ENCODE data around the gene HCCS.

HCCS gene

DNA sequence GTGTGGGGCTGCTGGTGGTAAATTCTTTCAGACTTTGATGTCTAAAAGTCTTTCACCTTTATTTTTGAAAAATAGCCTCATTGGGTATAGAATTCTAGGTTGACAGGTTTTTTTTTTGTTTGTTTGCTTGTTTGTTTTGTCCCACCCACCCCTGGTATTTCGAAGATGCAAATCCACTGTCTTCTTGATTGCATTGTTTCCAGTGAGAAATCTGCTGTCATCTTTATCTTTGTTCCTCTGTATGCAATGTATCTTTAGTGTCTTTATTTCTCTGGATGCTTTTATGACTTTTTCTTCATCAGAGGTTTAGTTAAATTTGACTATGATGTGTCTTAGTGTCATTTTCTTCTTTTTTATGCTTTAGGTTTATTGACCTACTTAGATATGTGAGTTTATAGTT is 21.3 kb upstream of the HCCS start:
- peaks cover 6% of the 10 kb centered on the region for H3K4me1 ChIP-seq (ENCODE audit: low read length)
- no peak overlapping the region for H3K4me2 ChIP-seq (ENCODE audit: low read length)
- H3K79me2 ChIP-seq (ENCODE audit: low read length) = no peaks in the 10 kb centered on the region
- TF ChIP-seq, protein P1, sequence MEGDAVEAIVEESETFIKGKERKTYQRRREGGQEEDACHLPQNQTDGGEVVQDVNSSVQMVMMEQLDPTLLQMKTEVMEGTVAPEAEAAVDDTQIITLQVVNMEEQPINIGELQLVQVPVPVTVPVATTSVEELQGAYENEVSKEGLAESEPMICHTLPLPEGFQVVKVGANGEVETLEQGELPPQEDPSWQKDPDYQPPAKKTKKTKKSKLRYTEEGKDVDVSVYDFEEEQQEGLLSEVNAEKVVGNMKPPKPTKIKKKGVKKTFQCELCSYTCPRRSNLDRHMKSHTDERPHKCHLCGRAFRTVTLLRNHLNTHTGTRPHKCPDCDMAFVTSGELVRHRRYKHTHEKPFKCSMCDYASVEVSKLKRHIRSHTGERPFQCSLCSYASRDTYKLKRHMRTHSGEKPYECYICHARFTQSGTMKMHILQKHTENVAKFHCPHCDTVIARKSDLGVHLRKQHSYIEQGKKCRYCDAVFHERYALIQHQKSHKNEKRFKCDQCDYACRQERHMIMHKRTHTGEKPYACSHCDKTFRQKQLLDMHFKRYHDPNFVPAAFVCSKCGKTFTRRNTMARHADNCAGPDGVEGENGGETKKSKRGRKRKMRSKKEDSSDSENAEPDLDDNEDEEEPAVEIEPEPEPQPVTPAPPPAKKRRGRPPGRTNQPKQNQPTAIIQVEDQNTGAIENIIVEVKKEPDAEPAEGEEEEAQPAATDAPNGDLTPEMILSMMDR (IDR thresholded peaks at IDR 0.05; ENCODE audit: low read depth, low read length) = no peak
- TF ChIP-seq EZH2phosphoT487 (IDR thresholded peaks at IDR 0.05; ENCODE audit: low read depth) = no peak
- H3K9ac ChIP-seq (ENCODE audit: low read length) = no peak overlapping the region
- H4K20me1 ChIP-seq (ENCODE audit: insufficient read depth, low read length) = no peaks in the 10 kb centered on the region
- H3K27me3 ChIP-seq (ENCODE audit: low read depth, low read length) = no peaks in the 10 kb centered on the region
- H3K36me3 ChIP-seq (replicated peaks; ENCODE audit: low read depth, low read length) = no peaks in the 10 kb centered on the region
- H3K4me3 ChIP-seq (ENCODE audit: low read length) = no peak overlapping the region
- no peak overlapping the region for H3K27ac ChIP-seq (ENCODE audit: low read length)
- H2AFZ ChIP-seq (ENCODE audit: low read depth, low read length) = no peak overlapping the region
- no peaks in the 10 kb centered on the region for H3K9me3 ChIP-seq (ENCODE audit: insufficient read depth, low read length)

DNA sequence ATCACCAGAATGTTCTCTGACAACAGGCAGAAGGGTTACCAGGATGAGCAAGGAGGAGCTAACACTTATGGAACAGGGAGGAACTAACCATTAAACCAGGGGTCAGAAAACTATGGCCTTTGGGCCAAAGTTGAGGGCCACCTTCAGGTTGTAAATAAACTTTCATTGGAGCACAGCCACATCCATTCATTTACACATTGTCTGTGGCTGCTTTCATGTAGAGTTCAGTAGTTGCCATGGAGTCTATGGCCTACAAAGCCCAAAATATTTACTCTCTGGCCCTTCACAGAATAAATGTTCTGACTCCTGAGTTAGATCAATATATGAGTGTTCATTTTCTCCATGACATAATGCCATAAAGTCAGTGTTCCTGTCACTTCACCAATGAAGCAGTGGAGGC is 13.2 kb upstream of the HCCS start:
- Histone ChIP-seq H3K9ac (ENCODE audit: low read length) (no peak overlapping the region), H3K4me2 (ENCODE audit: low read length) (no peak overlapping the region), H2AFZ (ENCODE audit: low read depth, low read length) (no peak overlapping the region), H3K27ac (ENCODE audit: low read length) (no peak overlapping the region), H3K36me3 (replicated peaks; ENCODE audit: low read depth, low read length) (no peaks in the 10 kb centered on the region), H3K4me3 (ENCODE audit: low read length) (no peak overlapping the region), H3K4me1 (ENCODE audit: low read length) (peaks cover 16% of the 10 kb centered on the region), H3K27me3 (ENCODE audit: low read depth, low read length) (no peaks in the 10 kb centered on the region), H3K9me3 (ENCODE audit: insufficient read depth, low read length) (no peaks in the 10 kb centered on the region), H3K79me2 (ENCODE audit: low read length) (no peaks in the 10 kb centered on the region), H4K20me1 (ENCODE audit: insufficient read depth, low read length) (no peaks in the 10 kb centered on the region)
- no peak for TF ChIP-seq EZH2phosphoT487 (IDR thresholded peaks at IDR 0.05; ENCODE audit: low read depth)
- TF ChIP-seq, protein P1 (IDR thresholded peaks at IDR 0.05; ENCODE audit: low read depth, low read length) = no peak

DNA sequence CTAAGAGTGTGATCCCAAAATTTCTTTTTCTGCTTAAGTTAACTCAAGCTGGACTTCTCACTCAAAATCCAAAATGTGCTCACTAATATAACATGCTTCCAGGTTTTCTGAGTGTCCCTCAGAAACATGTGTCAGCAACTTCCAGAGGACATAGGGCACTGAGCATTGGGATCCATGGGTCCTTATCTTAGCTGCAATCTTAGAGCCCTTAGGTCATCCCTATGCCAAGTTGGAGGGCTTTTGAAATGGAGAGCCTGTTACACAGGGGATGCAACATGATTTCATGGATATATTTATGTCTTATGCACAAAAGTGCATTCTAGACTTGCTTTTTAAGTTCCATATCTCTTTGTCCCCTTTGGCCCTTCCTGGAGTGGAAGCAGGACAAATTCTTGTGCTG is 11.7 kb upstream of the HCCS start:
- Histone ChIP-seq H3K36me3 (replicated peaks; ENCODE audit: low read depth, low read length) (no peaks in the 10 kb centered on the region), H2AFZ (ENCODE audit: low read depth, low read length) (no peak overlapping the region), H3K27ac (ENCODE audit: low read length) (no peak overlapping the region), H3K9me3 (ENCODE audit: insufficient read depth, low read length) (no peaks in the 10 kb centered on the region), H3K4me3 (ENCODE audit: low read length) (no peak overlapping the region), H3K4me1 (ENCODE audit: low read length) (peaks cover 20% of the 10 kb centered on the region), H4K20me1 (ENCODE audit: insufficient read depth, low read length) (no peaks in the 10 kb centered on the region), H3K79me2 (ENCODE audit: low read length) (no peaks in the 10 kb centered on the region), H3K27me3 (ENCODE audit: low read depth, low read length) (no peaks in the 10 kb centered on the region), H3K9ac (ENCODE audit: low read length) (no peak overlapping the region), H3K4me2 (ENCODE audit: low read length) (no peak overlapping the region)
- TF ChIP-seq EZH2phosphoT487 (IDR thresholded peaks at IDR 0.05; ENCODE audit: low read depth) = no peak
- TF ChIP-seq, protein P1 (IDR thresholded peaks at IDR 0.05; ENCODE audit: low read depth, low read length) = no peak

DNA sequence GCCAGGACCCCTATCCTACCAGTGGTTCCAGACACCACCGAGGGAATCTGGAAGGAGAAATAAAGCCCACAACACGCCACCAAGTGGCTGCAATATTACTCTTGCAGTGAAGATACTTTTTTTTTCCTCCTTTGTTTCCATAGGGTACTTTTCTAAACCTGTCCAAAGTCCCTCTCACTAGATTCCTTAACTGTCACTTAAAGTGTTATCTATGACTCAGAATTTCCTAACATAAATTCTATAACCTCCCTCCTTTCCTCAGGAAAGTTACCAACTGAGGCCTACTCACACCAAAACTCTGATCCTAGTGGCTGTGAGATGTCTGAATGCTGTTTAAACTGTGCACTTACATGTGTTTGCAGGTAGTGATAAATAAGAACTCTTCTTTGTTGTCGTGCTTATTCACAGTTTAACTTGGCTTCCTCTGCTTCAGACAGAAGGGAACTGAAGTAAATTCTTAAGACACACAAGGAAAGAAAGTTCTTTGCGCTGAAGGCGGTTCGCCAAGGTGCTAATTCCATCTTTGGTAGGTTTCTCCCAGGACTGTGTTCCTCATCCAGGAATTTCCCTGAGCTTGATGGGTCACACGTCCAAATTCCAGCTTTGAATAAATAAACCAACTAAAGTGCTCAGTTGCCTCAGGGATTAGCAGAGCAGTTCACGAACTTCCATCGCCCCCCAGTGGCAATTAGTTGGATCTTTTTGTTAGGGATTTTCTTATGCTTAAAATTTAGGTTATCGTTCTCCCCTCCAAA is 10.7 kb upstream of the HCCS start:
- Histone ChIP-seq H3K9ac (ENCODE audit: low read length) (no peak overlapping the region), H3K9me3 (ENCODE audit: insufficient read depth, low read length) (no peaks in the 10 kb centered on the region), H3K36me3 (replicated peaks; ENCODE audit: low read depth, low read length) (no peaks in the 10 kb centered on the region), H4K20me1 (ENCODE audit: insufficient read depth, low read length) (no peaks in the 10 kb centered on the region), H3K79me2 (ENCODE audit: low read length) (no peaks in the 10 kb centered on the region), H3K4me2 (ENCODE audit: low read length) (no peak overlapping the region), H3K4me3 (ENCODE audit: low read length) (no peak overlapping the region), H2AFZ (ENCODE audit: low read depth, low read length) (no peak overlapping the region), H3K27me3 (ENCODE audit: low read depth, low read length) (no peaks in the 10 kb centered on the region), H3K4me1 (ENCODE audit: low read length) (peaks cover 20% of the 10 kb centered on the region), H3K27ac (ENCODE audit: low read length) (no peak overlapping the region)
- TF ChIP-seq, protein P1 (IDR thresholded peaks at IDR 0.05; ENCODE audit: low read depth, low read length) = peak; percentile 51
- no peak for TF ChIP-seq EZH2phosphoT487 (IDR thresholded peaks at IDR 0.05; ENCODE audit: low read depth)

Data from OCI-LY3 (cell line).